ENCODE results near the gene NIBAN1.

The NIBAN1 gene

DNA sequence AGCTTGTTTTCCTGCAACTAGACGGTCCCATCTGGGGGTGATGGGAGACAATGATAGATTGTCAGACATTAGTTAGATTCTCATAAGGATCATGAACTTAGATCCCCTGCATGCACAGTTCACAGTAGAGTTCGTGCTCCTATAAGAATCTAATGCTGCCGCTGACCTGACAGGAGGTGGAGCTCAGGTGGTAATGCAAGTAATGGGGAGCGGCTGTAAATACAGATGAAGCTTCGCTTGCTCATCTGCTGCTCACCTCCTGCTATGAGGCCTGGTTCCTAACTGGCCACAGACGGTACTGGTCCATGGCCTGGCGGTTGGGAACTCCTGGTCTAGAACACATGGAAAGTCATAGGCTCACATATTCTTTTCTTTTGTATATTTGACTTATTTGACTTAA lies 42.0 kb downstream of the NIBAN1 start:
- no peak overlapping the region for H3K4me3 ChIP-seq (ENCODE audit: low read depth, low read length)
- in situ Hi-C loops (cut with HindIII; ENCODE audit: low pct_ligation_motif_present, low sequenced_read_pairs): no loop called here
- H3K27me3 ChIP-seq (replicated peaks): no peaks in the 10 kb centered on the region
- DNase-seq: no peak
- TF ChIP-seq, protein P1, sequence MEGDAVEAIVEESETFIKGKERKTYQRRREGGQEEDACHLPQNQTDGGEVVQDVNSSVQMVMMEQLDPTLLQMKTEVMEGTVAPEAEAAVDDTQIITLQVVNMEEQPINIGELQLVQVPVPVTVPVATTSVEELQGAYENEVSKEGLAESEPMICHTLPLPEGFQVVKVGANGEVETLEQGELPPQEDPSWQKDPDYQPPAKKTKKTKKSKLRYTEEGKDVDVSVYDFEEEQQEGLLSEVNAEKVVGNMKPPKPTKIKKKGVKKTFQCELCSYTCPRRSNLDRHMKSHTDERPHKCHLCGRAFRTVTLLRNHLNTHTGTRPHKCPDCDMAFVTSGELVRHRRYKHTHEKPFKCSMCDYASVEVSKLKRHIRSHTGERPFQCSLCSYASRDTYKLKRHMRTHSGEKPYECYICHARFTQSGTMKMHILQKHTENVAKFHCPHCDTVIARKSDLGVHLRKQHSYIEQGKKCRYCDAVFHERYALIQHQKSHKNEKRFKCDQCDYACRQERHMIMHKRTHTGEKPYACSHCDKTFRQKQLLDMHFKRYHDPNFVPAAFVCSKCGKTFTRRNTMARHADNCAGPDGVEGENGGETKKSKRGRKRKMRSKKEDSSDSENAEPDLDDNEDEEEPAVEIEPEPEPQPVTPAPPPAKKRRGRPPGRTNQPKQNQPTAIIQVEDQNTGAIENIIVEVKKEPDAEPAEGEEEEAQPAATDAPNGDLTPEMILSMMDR (IDR thresholded peaks at IDR 0.05; ENCODE audit: low read depth, low read length, missing control alignments): no peak
- no peaks in the 10 kb centered on the region for H3K36me3 ChIP-seq (replicated peaks)
- H3K27ac ChIP-seq: no peak overlapping the region

DNA sequence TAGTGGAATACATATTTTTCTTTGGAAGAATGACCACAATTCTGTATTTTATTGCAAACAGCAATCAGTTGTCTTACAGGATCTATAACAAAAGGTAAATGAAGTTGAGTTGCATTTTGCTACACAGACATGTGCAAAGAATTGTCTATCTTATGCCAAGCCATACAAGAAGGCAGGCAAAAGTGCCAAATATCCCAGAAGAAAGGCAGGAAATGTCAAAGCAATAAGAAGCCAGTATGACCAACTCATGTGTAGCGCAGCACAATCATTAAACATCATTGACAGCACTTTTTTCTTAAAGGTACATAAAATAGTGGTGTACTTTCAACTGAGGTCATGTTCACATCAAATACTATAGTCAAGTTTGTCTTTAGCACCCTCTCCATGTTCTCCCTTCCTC lies 42.7 kb downstream of the NIBAN1 start:
- TF ChIP-seq, protein P1 (IDR thresholded peaks at IDR 0.05; ENCODE audit: low read depth, low read length, missing control alignments): no peak
- no peak for DNase-seq
- Histone ChIP-seq H3K27ac (no peak overlapping the region), H3K36me3 (replicated peaks) (no peaks in the 10 kb centered on the region), H3K4me3 (ENCODE audit: low read depth, low read length) (no peak overlapping the region), H3K27me3 (replicated peaks) (no peaks in the 10 kb centered on the region)
- in situ Hi-C loops (cut with HindIII; ENCODE audit: low pct_ligation_motif_present, low sequenced_read_pairs): no loop called here

GRCh38 chr1:184930645-184931044 lies 43.7 kb downstream of the NIBAN1 start:
- in situ Hi-C loops (cut with HindIII; ENCODE audit: low pct_ligation_motif_present, low sequenced_read_pairs): no loop called here
- DNase-seq: no peak
- Histone ChIP-seq H3K27ac (no peak overlapping the region), H3K36me3 (replicated peaks) (no peaks in the 10 kb centered on the region), H3K4me3 (ENCODE audit: low read depth, low read length) (no peak overlapping the region), H3K27me3 (replicated peaks) (no peaks in the 10 kb centered on the region)
- TF ChIP-seq, protein P1 (IDR thresholded peaks at IDR 0.05; ENCODE audit: low read depth, low read length, missing control alignments): no peak

- H3K27ac ChIP-seq: no peak overlapping the region
- no peaks in the 10 kb centered on the region for H3K27me3 ChIP-seq (replicated peaks)
- TF ChIP-seq, protein P1 (IDR thresholded peaks at IDR 0.05; ENCODE audit: low read depth, low read length, missing control alignments): no peak
- in situ Hi-C loops (cut with HindIII; ENCODE audit: low pct_ligation_motif_present, low sequenced_read_pairs): no loop called here
- no peaks in the 10 kb centered on the region for H3K36me3 ChIP-seq (replicated peaks)
- DNase-seq: no peak
- no peak overlapping the region for H3K4me3 ChIP-seq (ENCODE audit: low read depth, low read length)
These were observed 44.1 kb downstream of the NIBAN1 start for GRCh38 chr1:184930232-184930631.

- H3K27me3 ChIP-seq (replicated peaks): no peaks in the 10 kb centered on the region
- TF ChIP-seq, protein P1 (IDR thresholded peaks at IDR 0.05; ENCODE audit: low read depth, low read length, missing control alignments): no peak
- H3K27ac ChIP-seq: no peak overlapping the region
- no peak for DNase-seq
- no peaks in the 10 kb centered on the region for H3K36me3 ChIP-seq (replicated peaks)
- no peak overlapping the region for H3K4me3 ChIP-seq (ENCODE audit: low read depth, low read length)
- in situ Hi-C loops (cut with HindIII; ENCODE audit: low pct_ligation_motif_present, low sequenced_read_pairs): no loop called here
These were observed 44.6 kb downstream of the NIBAN1 start for GRCh38 chr1:184929711-184930202.

DNA sequence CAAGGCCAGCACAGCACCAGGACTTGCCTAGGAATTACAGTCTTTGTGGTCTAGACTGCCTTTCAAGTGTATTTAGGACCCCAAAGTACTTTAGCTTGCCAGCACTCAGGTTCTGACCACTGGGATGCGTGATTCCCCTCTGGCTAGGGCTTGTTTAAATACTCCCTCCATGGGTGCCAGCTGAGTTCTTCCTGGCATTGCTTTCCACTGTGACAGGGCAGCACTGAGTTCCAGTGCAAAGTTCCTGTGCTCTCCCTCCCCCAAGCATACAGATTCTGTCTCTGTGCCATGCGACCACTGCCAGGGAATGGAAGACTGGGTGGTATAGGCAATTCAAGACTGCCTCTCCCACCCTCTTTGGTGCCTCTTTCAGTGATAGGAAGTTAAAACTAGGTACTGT lies 45.9 kb downstream of the NIBAN1 start:
- TF ChIP-seq, protein P1 (IDR thresholded peaks at IDR 0.05; ENCODE audit: low read depth, low read length, missing control alignments): no peak
- in situ Hi-C loops (cut with HindIII; ENCODE audit: low pct_ligation_motif_present, low sequenced_read_pairs): no loop called here
- no peaks in the 10 kb centered on the region for H3K27me3 ChIP-seq (replicated peaks)
- no peak overlapping the region for H3K4me3 ChIP-seq (ENCODE audit: low read depth, low read length)
- no peak overlapping the region for H3K27ac ChIP-seq
- H3K36me3 ChIP-seq (replicated peaks): no peaks in the 10 kb centered on the region
- no peak for DNase-seq

All from brain microvascular endothelial cell (primary cell).